ENCODE results near the gene PAPLN.

- TF ChIP-seq CTCF (IDR thresholded peaks at IDR 0.05) = no peak
- TF ChIP-seq POLR2A (IDR thresholded peaks at IDR 0.05) = no peak
These were observed 86.6 kb downstream of the PAPLN start for GRCh38 chr14:73323896-73324399.
